Endothelial cell of umbilical vein (primary cell): ENCODE data around the gene CARD19. TPM values are rescaled to one million over a fixed set of nuclear protein-coding genes. Genes with fewer than 3 reads are reported as not detected.

Experiments used
- BruUV-seq: library from RNA; stranded (reverse); fragments of 400-500 nt; replicated peaks from 2 replicates; lab custom pipeline; 2021; lab: Mats Ljungman, UMichigan
- CTCF ChIA-PET: fragments of 300-600, 350-600 bp; sonication (Branson Sonifier 250); formaldehyde crosslinking; loops from one replicate; lab custom pipeline; 2021; ENCODE audit warnings: antibody characterized with exemption, inconsistent platforms; lab: Charles Lee
- POLR2A ChIA-PET: fragments of 300-600, 350-600 bp; sonication (Branson Sonifier 250); formaldehyde crosslinking; loops from one replicate; lab custom pipeline; 2021; ENCODE audit warnings: antibody characterized with exemption, inconsistent platforms; lab: Charles Lee
- DNase-seq: peaks from one replicate; pipeline ENCODE4 v3.0.0-alpha.2; 2011; ENCODE audit warnings: low read depth, low spot score
- FAIRE-seq: peaks from 2 replicates; lab custom pipeline; 2011; peaks lifted over from hg19 to GRCh38; lab: Jason Lieb, UNC
- H2AFZ ChIP-seq: 2 replicates; pipeline ENCODE4 v1.6.0; 2012; ENCODE audit warnings: low read depth, low read length, control low read depth, inconsistent platforms
- H3K27ac ChIP-seq: 2 replicates; pipeline ENCODE4 v1.5.1; 2011; ENCODE audit warnings: low read depth, mild to moderate bottlenecking, control low read depth, low read length, moderate library complexity; ENCODE audit not compliant: insufficient read depth
- H3K27me3 ChIP-seq, 2 experiments: 2 replicates each; pipeline versions ENCODE4 v1.6.0 to v1.6.1; 2011; ENCODE audit warnings: low read length in 2 of 2, mixed read lengths in 1 of 2; ENCODE audit not compliant: control insufficient read depth in 2 of 2, insufficient read depth in 2 of 2
- H3K36me3 ChIP-seq, 2 experiments: 2 replicates in 1 of 2; 3 replicates in 1 of 2; pipeline ENCODE4 v1.5.1; 2011; ENCODE audit warnings: low read length in 2 of 2, mild to moderate bottlenecking in 1 of 2, moderate library complexity in 1 of 2; ENCODE audit not compliant: control insufficient read depth in 2 of 2, insufficient read depth in 2 of 2; ENCODE audit errors: extremely low read depth in 1 of 2
- H3K4me1 ChIP-seq: 3 replicates; pipeline ENCODE4 v1.5.1; 2011; ENCODE audit warnings: mild to moderate bottlenecking, low read length; ENCODE audit not compliant: control insufficient read depth, insufficient read depth; ENCODE audit errors: extremely low read depth
- H3K4me2 ChIP-seq: 2 replicates; pipeline ENCODE4 v1.6.1; 2011; ENCODE audit warnings: low read length, control low read depth, mixed read lengths; ENCODE audit not compliant: insufficient read depth
- H3K4me3 ChIP-seq, 3 experiments: fragments of 200-600 bp in 1 of 3; sonication (generic), shearing (Covaris generic) in 1 of 3; replicated peaks in 1 of 3; 2 replicates each; pipeline ENCODE4 v1.5.1; 2011 to 2016; ENCODE audit warnings: control low read depth in 3 of 3, low read length in 3 of 3, mild to moderate bottlenecking in 2 of 3, inconsistent platforms in 1 of 3, low read depth in 1 of 3, moderate library complexity in 1 of 3; ENCODE audit not compliant: insufficient read depth in 1 of 3
- H3K79me2 ChIP-seq: 2 replicates; pipeline ENCODE4 v1.6.0; 2012; ENCODE audit warnings: low read length, inconsistent platforms; ENCODE audit not compliant: control insufficient read depth, insufficient read depth
- H3K9ac ChIP-seq: replicated peaks from 2 replicates; pipeline ENCODE3; 2011; ENCODE audit warnings: low read length, control low read depth; ENCODE audit not compliant: insufficient read depth; ENCODE audit errors: extremely low read depth
- H3K9me1 ChIP-seq: replicated peaks from 3 replicates; pipeline ENCODE4 v1.6.0; 2011; ENCODE audit warnings: mild to moderate bottlenecking, low read length; ENCODE audit not compliant: control insufficient read depth, insufficient read depth; ENCODE audit errors: extremely low read depth
- H3K9me3 ChIP-seq: replicated peaks from 2 replicates; pipeline ENCODE4 v1.5.1; 2012; ENCODE audit warnings: low read length, inconsistent platforms; ENCODE audit not compliant: control insufficient read depth, insufficient read depth
- H4K20me1 ChIP-seq: replicated peaks from 2 replicates; pipeline ENCODE3; 2011; ENCODE audit warnings: mild to moderate bottlenecking, low read length; ENCODE audit not compliant: control insufficient read depth, insufficient read depth; ENCODE audit errors: extremely low read depth
- CTCF ChIP-seq, 2 donors: IDR thresholded peaks; 1 replicate in 1 of 2; 2 replicates in 1 of 2; pipeline ENCODE4 v1.5.1; 2011; ENCODE audit warnings: low read length in 2 of 2, mild to moderate bottlenecking in 2 of 2, moderate library complexity in 2 of 2, control low read depth in 1 of 2, inconsistent platforms in 1 of 2, low read depth in 1 of 2; ENCODE audit not compliant: insufficient read depth in 1 of 2; ENCODE audit errors: extremely low read depth in 1 of 2
- EZH2 ChIP-seq: IDR thresholded peaks from 2 replicates; pipeline ENCODE4 v1.6.1; 2012; ENCODE audit warnings: borderline replicate concordance, low read depth, mild to moderate bottlenecking, moderate library complexity, low read length, inconsistent platforms; ENCODE audit not compliant: severe bottlenecking
- FOS ChIP-seq: IDR thresholded peaks from 2 replicates; pipeline ENCODE4 v1.6.1; 2011; ENCODE audit warnings: mild to moderate bottlenecking, low read length, moderate library complexity, borderline replicate concordance; ENCODE audit not compliant: insufficient read depth
- GATA2 ChIP-seq: IDR thresholded peaks from 2 replicates; pipeline ENCODE4 v1.7.0; 2011; ENCODE audit warnings: low read depth, mild to moderate bottlenecking, moderate library complexity, mixed read lengths, low read length; ENCODE audit not compliant: insufficient read length, insufficient read depth
- JUN ChIP-seq: IDR thresholded peaks from 2 replicates; pipeline ENCODE4 v1.6.1; 2011; ENCODE audit warnings: borderline replicate concordance, low read depth; ENCODE audit not compliant: insufficient read length, insufficient read depth
- MAX ChIP-seq: IDR thresholded peaks from 2 replicates; pipeline ENCODE4 v1.6.1; 2011; ENCODE audit not compliant: insufficient read depth, insufficient read length
- MYC ChIP-seq: IDR thresholded peaks from one replicate; pipeline ENCODE4 v1.6.1; 2011; ENCODE audit warnings: mild to moderate bottlenecking, low read depth, low read length
- POLR2A ChIP-seq: IDR thresholded peaks from 2 replicates; pipeline ENCODE4 v1.6.1; 2012; ENCODE audit warnings: low read depth, mild to moderate bottlenecking, control low read depth, low read length
- POLR2AphosphoS5 ChIP-seq: IDR thresholded peaks from 2 replicates; pipeline ENCODE4 v1.6.1; 2012; ENCODE audit warnings: low read depth, mild to moderate bottlenecking, control low read depth, low read length, moderate library complexity; ENCODE audit not compliant: insufficient read depth
- dilution Hi-C: fragments of 300-500 bp; cut with MboI; formaldehyde crosslinking; loops from one replicate; pipeline ENCODE4 v1.15.0; 2019; ENCODE audit warnings: low sequenced_read_pairs; ENCODE audit not compliant: extremely low pct_ligation_motif_present
- intact Hi-C: fragments of 100-400 bp; cut with micrococcal nuclease; formaldehyde crosslinking; loops from one replicate; pipeline ENCODE4 v1.10.0; 2022
- polyA plus RNA-seq, 4 experiments: library from polyadenylated mRNA; depleted of rRNA in 3 of 4; stranded (reverse) in 3 of 4; unstranded in 1 of 4; fragments of >200 nt; gene quantifications; 2 replicates each; pipeline versions ENCODE4 v1.2.1 to v1.2.3, GENCODE V29; 2011 to 2012; ENCODE audit warnings: missing spikeins in 1 of 4
- total RNA-seq: library from RNA; stranded (reverse); gene quantifications from 2 replicates; pipeline ENCODE4 v1.2.3, GENCODE V29; 2021

Gene CARD19
- total and polyA plus RNA-seq, 2 donors (not counting 3 experiments of a cell fraction or from before 2014, with no cell fraction given), result 45.7 to 148 TPM

GRCh38 chr9:93131599-93132286, 35.7 kb downstream of the CARD19 start:
- FAIRE-seq, result no peak
- TF ChIP-seq JUN (no peak), EZH2 (no peak)
- Histone ChIP-seq H2AFZ (peak overlapping the region; percentile 2), H3K4me2 (peak overlapping the region; percentile 13), H3K79me2 (peaks cover 13% of the 10 kb centered on the region), H3K9ac (no peak overlapping the region), H3K36me3 (no peaks in the 10 kb centered on the region), H3K4me3 (no peak overlapping the region), H4K20me1 (no peaks in the 10 kb centered on the region), H3K4me1 (peaks cover 70% of the 10 kb centered on the region), H3K9me3 (no peaks in the 10 kb centered on the region), H3K27me3 (no peaks in the 10 kb centered on the region), H3K27ac (peak overlapping the region; percentile 61), H3K9me1 (no peaks in the 10 kb centered on the region)
- intact Hi-C loops, result no loop called here
- CTCF ChIA-PET, result interaction anchor here (1.1 to 5.7 kb wide), 5 partner anchors 12 to 128 kb away, joined by 3 to 52 read pairs (median 10); no protein-coding TSS in a partner anchor
- BruUV-seq, result no TSS peak
- no peak for DNase-seq
- POLR2A ChIA-PET, result interaction anchor here (1.2 kb wide), 1 partner anchor 36 kb away, joined by 7 read pairs; the partner anchor contains the start of gene CARD19
- dilution Hi-C loops, result no loop called here

- no TSS peak for BruUV-seq
- H3K9me1 ChIP-seq, result no peaks in the 10 kb centered on the region
- H3K4me3 ChIP-seq, result no peak overlapping the region
- FAIRE-seq, result peak; percentile 46
- TF ChIP-seq FOS (no peak), POLR2A (no peak), JUN (no peak), CTCF (IDR thresholded peaks at IDR 0.05; ENCODE audit: extremely low read depth in 1 of 2, insufficient read depth in 1 of 2, low read depth in 1 of 2, low read length in 2 of 2) (no peak), MYC (no peak), POLR2AphosphoS5 (no peak), GATA2 (no peak), EZH2 (no peak), MAX (no peak)
- H3K27me3 ChIP-seq, result no peaks in the 10 kb centered on the region
- dilution Hi-C loops, result no loop called here
- H3K4me2 ChIP-seq, result peak overlapping the region; percentile 47
- H4K20me1 ChIP-seq, result no peaks in the 10 kb centered on the region
- ChIA-PET CTCF (interaction anchor here (1.5 to 2.7 kb wide), 2 partner anchors 22 to 129 kb away, joined by 3 to 10 read pairs; no protein-coding TSS in a partner anchor), POLR2A (no interaction called here)
- H3K36me3 ChIP-seq, result no peaks in the 10 kb centered on the region
- intact Hi-C loops, result no loop called here
- DNase-seq, result no peak
- no peaks in the 10 kb centered on the region for H3K9me3 ChIP-seq
- H3K27ac ChIP-seq, result peak overlapping the region; percentile 75
- H3K79me2 ChIP-seq, result peaks cover 13% of the 10 kb centered on the region
- H2AFZ ChIP-seq, result no peak overlapping the region
- peak overlapping the region; percentile 92 for H3K9ac ChIP-seq
- H3K4me1 ChIP-seq, result peaks cover 64% of the 10 kb centered on the region
These were observed 36.4 kb downstream of the CARD19 start for GRCh38 chr9:93132287-93132927.
